Measurements from ENCODE around the gene NES.

NES gene

GRCh38 chr1:156644640-156645039 is 32.6 kb downstream of the NES start:
- no peak overlapping the region for H3K4me3 ChIP-seq (ENCODE audit: low read length)
- H3K36me3 ChIP-seq (replicated peaks; ENCODE audit: insufficient read depth, low read length), result 0 out of 2 replicates have a peak, but pooled peaks cover 13% of the 10 kb centered on the region
- H3K27me3 ChIP-seq (replicated peaks; ENCODE audit: insufficient read depth, low read length), result no peaks in the 10 kb centered on the region
- no peaks in the 10 kb centered on the region for H3K79me2 ChIP-seq (ENCODE audit: low read length)
- 0 out of 2 replicates have a peak, but pooled peaks cover 4% of the 10 kb centered on the region for H4K20me1 ChIP-seq (ENCODE audit: insufficient read depth, low read length)
- H3K4me1 ChIP-seq (ENCODE audit: low read length), result no peaks in the 10 kb centered on the region
- no peaks in the 10 kb centered on the region for H3K9me2 ChIP-seq (replicated peaks; ENCODE audit: insufficient read depth, low read length)
- DNase-seq, result no peak
- H2AFZ ChIP-seq (ENCODE audit: low read length), result no peak overlapping the region
- no peak overlapping the region for H3K9ac ChIP-seq (ENCODE audit: low read length)
- H3K9me3 ChIP-seq (replicated peaks; ENCODE audit: insufficient read depth, low read length), result no peaks in the 10 kb centered on the region
- H3K4me2 ChIP-seq (ENCODE audit: low read depth, low read length), result no peak overlapping the region
- TF ChIP-seq EZH2 (optimal IDR thresholded peaks at IDR 0.05; ENCODE audit: low read depth, low read length), result no peak
- no peak for TF ChIP-seq CTCF (IDR thresholded peaks at IDR 0.05; ENCODE audit: low read length)
- no peak for TF ChIP-seq EZH2phosphoT487 (IDR thresholded peaks at IDR 0.05; ENCODE audit: low read length)
- H3F3A ChIP-seq (ENCODE audit: insufficient read depth, low read length), result peaks cover 12% of the 10 kb centered on the region
- H3K27ac ChIP-seq (ENCODE audit: low read length), result no peak overlapping the region

- H3K4me3 ChIP-seq (ENCODE audit: low read length), result no peak overlapping the region
- H3K27ac ChIP-seq (ENCODE audit: low read length), result no peak overlapping the region
- H3F3A ChIP-seq (ENCODE audit: insufficient read depth, low read length), result peaks cover 13% of the 10 kb centered on the region
- TF ChIP-seq EZH2phosphoT487 (IDR thresholded peaks at IDR 0.05; ENCODE audit: low read length) (no peak), EZH2 (optimal IDR thresholded peaks at IDR 0.05; ENCODE audit: low read depth, low read length) (no peak), CTCF (IDR thresholded peaks at IDR 0.05; ENCODE audit: low read length) (no peak)
- H3K27me3 ChIP-seq (replicated peaks; ENCODE audit: insufficient read depth, low read length), result no peaks in the 10 kb centered on the region
- no peaks in the 10 kb centered on the region for H3K79me2 ChIP-seq (ENCODE audit: low read length)
- H3K4me2 ChIP-seq (ENCODE audit: low read depth, low read length), result no peak overlapping the region
- no peak overlapping the region for H3K9ac ChIP-seq (ENCODE audit: low read length)
- H3K36me3 ChIP-seq (replicated peaks; ENCODE audit: insufficient read depth, low read length), result 0 out of 2 replicates have a peak, but pooled peaks cover 13% of the 10 kb centered on the region
- no peaks in the 10 kb centered on the region for H3K9me2 ChIP-seq (replicated peaks; ENCODE audit: insufficient read depth, low read length)
- DNase-seq, result no peak
- H2AFZ ChIP-seq (ENCODE audit: low read length), result no peak overlapping the region
- H4K20me1 ChIP-seq (ENCODE audit: insufficient read depth, low read length), result 0 out of 2 replicates have a peak, but pooled peaks cover 7% of the 10 kb centered on the region
- H3K4me1 ChIP-seq (ENCODE audit: low read length), result no peaks in the 10 kb centered on the region
- no peaks in the 10 kb centered on the region for H3K9me3 ChIP-seq (replicated peaks; ENCODE audit: insufficient read depth, low read length)
Observed at GRCh38 chr1:156644146-156644545, 33.1 kb downstream of the NES start.

- no peak for DNase-seq
- H3K27ac ChIP-seq (ENCODE audit: low read length), result no peak overlapping the region
- H4K20me1 ChIP-seq (ENCODE audit: insufficient read depth, low read length), result 0 out of 2 replicates have a peak, but pooled peaks cover 7% of the 10 kb centered on the region
- no peak overlapping the region for H3K9ac ChIP-seq (ENCODE audit: low read length)
- no peaks in the 10 kb centered on the region for H3K27me3 ChIP-seq (replicated peaks; ENCODE audit: insufficient read depth, low read length)
- H3K79me2 ChIP-seq (ENCODE audit: low read length), result no peaks in the 10 kb centered on the region
- H2AFZ ChIP-seq (ENCODE audit: low read length), result no peak overlapping the region
- TF ChIP-seq EZH2phosphoT487 (IDR thresholded peaks at IDR 0.05; ENCODE audit: low read length) (no peak), EZH2 (optimal IDR thresholded peaks at IDR 0.05; ENCODE audit: low read depth, low read length) (no peak), CTCF (IDR thresholded peaks at IDR 0.05; ENCODE audit: low read length) (no peak)
- H3F3A ChIP-seq (ENCODE audit: insufficient read depth, low read length), result peaks cover 13% of the 10 kb centered on the region
- no peak overlapping the region for H3K4me3 ChIP-seq (ENCODE audit: low read length)
- 0 out of 2 replicates have a peak, but pooled peaks cover 13% of the 10 kb centered on the region for H3K36me3 ChIP-seq (replicated peaks; ENCODE audit: insufficient read depth, low read length)
- H3K9me2 ChIP-seq (replicated peaks; ENCODE audit: insufficient read depth, low read length), result no peaks in the 10 kb centered on the region
- no peak overlapping the region for H3K4me2 ChIP-seq (ENCODE audit: low read depth, low read length)
- no peaks in the 10 kb centered on the region for H3K4me1 ChIP-seq (ENCODE audit: low read length)
- no peaks in the 10 kb centered on the region for H3K9me3 ChIP-seq (replicated peaks; ENCODE audit: insufficient read depth, low read length)
Observed at GRCh38 chr1:156643778-156644092, 33.5 kb downstream of the NES start.

All from MM.1S (cell line).